ENCODE data around the gene GPR3. TPM values are rescaled to one million over a fixed set of nuclear protein-coding genes. Genes with fewer than 3 reads are reported as not detected.

GPR3 gene
- total RNA-seq, 2 donors from 2014 or later: 0.25 to 0.72 TPM

GRCh38 chr1:27356619-27357280, 35.7 kb upstream of the GPR3 start:
- Mint-ChIP-seq H3K9me3 (no peaks in the 10 kb centered on the region), H3K36me3 (no peaks in the 10 kb centered on the region), H3K27ac (peak overlapping the region; percentile 50 to 59)
- no peak for DNase-seq (ENCODE audit: low spot score in 2 of 2)
- peak; percentile 5 to 52 for ATAC-seq

- Mint-ChIP-seq H3K27ac (peak overlapping the region in 1 of 2 donors; percentile 59), H3K9me3 (no peaks in the 10 kb centered on the region), H3K36me3 (no peaks in the 10 kb centered on the region)
- ATAC-seq: peak; percentile 76 to 78
- peak; percentile 83 to 84 for DNase-seq (ENCODE audit: low spot score in 2 of 2)
Observed at GRCh38 chr1:27357281-27358037, 35.0 kb upstream of the GPR3 start.

- H3K9me3 Mint-ChIP-seq: no peaks in the 10 kb centered on the region
- ATAC-seq (no peak), DNase-seq (ENCODE audit: low spot score in 2 of 2) (no peak)
- H3K36me3 Mint-ChIP-seq: no peaks in the 10 kb centered on the region
- peak overlapping the region in 1 of 2 donors; percentile 59 for H3K27ac Mint-ChIP-seq
Observed at GRCh38 chr1:27358038-27358927, 34.1 kb upstream of the GPR3 start.

GRCh38 chr1:27358928-27359313, 33.5 kb upstream of the GPR3 start:
- Mint-ChIP-seq H3K27ac (no peak overlapping the region), H3K9me3 (no peaks in the 10 kb centered on the region), H3K36me3 (no peaks in the 10 kb centered on the region)
- no peak for ATAC-seq
- no peak for DNase-seq (ENCODE audit: low spot score in 2 of 2)

- DNase-seq (ENCODE audit: low spot score in 2 of 2) (no peak), ATAC-seq (no peak)
- no peak overlapping the region for H3K27ac Mint-ChIP-seq
- H3K36me3 Mint-ChIP-seq: no peaks in the 10 kb centered on the region
- H3K9me3 Mint-ChIP-seq: no peaks in the 10 kb centered on the region
Observed at GRCh38 chr1:27359822-27360158, 32.6 kb upstream of the GPR3 start.

GRCh38 chr1:27360159-27361043, 32.0 kb upstream of the GPR3 start:
- DNase-seq (ENCODE audit: low spot score in 2 of 2): no peak
- no peaks in the 10 kb centered on the region for H3K9me3 Mint-ChIP-seq
- no peaks in the 10 kb centered on the region for H3K36me3 Mint-ChIP-seq
- H3K27ac Mint-ChIP-seq: no peak overlapping the region
- ATAC-seq: peak in 1 of 2 donors; percentile 34

GRCh38 chr1:27361044-27361402, 31.4 kb upstream of the GPR3 start:
- Mint-ChIP-seq H3K36me3 (no peaks in the 10 kb centered on the region), H3K27ac (peak overlapping the region in 1 of 2 donors; percentile 22), H3K9me3 (no peaks in the 10 kb centered on the region)
- DNase-seq (ENCODE audit: low spot score in 2 of 2) (no peak), ATAC-seq (no peak)

GRCh38 chr1:27361553-27361952, 30.9 kb upstream of the GPR3 start:
- Mint-ChIP-seq H3K9me3 (no peaks in the 10 kb centered on the region), H3K27ac (no peak overlapping the region), H3K36me3 (no peaks in the 10 kb centered on the region)
- ATAC-seq: no peak
- no peak for DNase-seq (ENCODE audit: low spot score in 2 of 2)

GRCh38 chr1:27363766-27364695, 28.4 kb upstream of the GPR3 start:
- no peak for ATAC-seq
- no peak for DNase-seq (ENCODE audit: low spot score in 2 of 2)
- no peak overlapping the region for H3K27ac Mint-ChIP-seq
- H3K9me3 Mint-ChIP-seq: no peaks in the 10 kb centered on the region
- no peaks in the 10 kb centered on the region for H3K36me3 Mint-ChIP-seq

- ATAC-seq (no peak), DNase-seq (ENCODE audit: low spot score in 2 of 2) (no peak)
- no peaks in the 10 kb centered on the region for H3K9me3 Mint-ChIP-seq
- H3K36me3 Mint-ChIP-seq: no peaks in the 10 kb centered on the region
- H3K27ac Mint-ChIP-seq: no peak overlapping the region
Observed at GRCh38 chr1:27364696-27365371, 27.6 kb upstream of the GPR3 start.

GRCh38 chr1:27365372-27366112, 26.9 kb upstream of the GPR3 start:
- ATAC-seq (peak; percentile 75 to 81), DNase-seq (ENCODE audit: low spot score in 2 of 2) (peak; percentile 70 to 71)
- Mint-ChIP-seq H3K27ac (peak overlapping the region in 1 of 2 donors; percentile 93), H3K9me3 (no peaks in the 10 kb centered on the region), H3K36me3 (no peaks in the 10 kb centered on the region)

GRCh38 chr1:27366113-27366410, 26.4 kb upstream of the GPR3 start:
- H3K9me3 Mint-ChIP-seq: no peaks in the 10 kb centered on the region
- DNase-seq (ENCODE audit: low spot score in 2 of 2) (peak; percentile 77 to 88), ATAC-seq (peak; percentile 75 to 82)
- peak overlapping the region in 1 of 2 donors; percentile 93 for H3K27ac Mint-ChIP-seq
- H3K36me3 Mint-ChIP-seq: no peaks in the 10 kb centered on the region

- peak in 1 of 2 donors; percentile 54 for ATAC-seq
- no peaks in the 10 kb centered on the region for H3K36me3 Mint-ChIP-seq
- peak within 1 kb of the TSS in 1 of 2 donors; percentile 93 for H3K27ac Mint-ChIP-seq
- DNase-seq (ENCODE audit: low spot score in 2 of 2): peak in 1 of 2 donors; percentile 70
- H3K9me3 Mint-ChIP-seq: no peaks in the 10 kb centered on the region
Observed at GRCh38 chr1:27366411-27367159, 25.8 kb upstream of the GPR3 start, which contains the start of gene MAP3K6. MAP3K6 (minus strand) TSS chr1:27366961; CDS start chr1:27366597, 364 bp downstream.

- ATAC-seq: no peak
- no peaks in the 10 kb centered on the region for H3K36me3 Mint-ChIP-seq
- H3K9me3 Mint-ChIP-seq: no peaks in the 10 kb centered on the region
- H3K27ac Mint-ChIP-seq: no peak overlapping the region
- no peak for DNase-seq (ENCODE audit: low spot score in 2 of 2)
Observed at GRCh38 chr1:27367160-27367650, 25.2 kb upstream of the GPR3 start.

Measured in activated naive CD4-positive, alpha-beta T cell treated with anti-CD3 and anti-CD28 coated beads, Interleukin-2, amount 50 U/mL, for 72 hours (primary cell).